HepG2 (cell line): ENCODE data around the gene SERTAD2.

Experiments used
- PHF21A ChIP-seq: sonication (generic); formaldehyde crosslinking; IDR thresholded peaks from 2 replicates; pipeline ENCODE4 v1.5.0; 2020; ENCODE audit warnings: mild to moderate bottlenecking, missing genetic modification reagents
- POLR2A ChIP-seq, 2 experiments: IDR thresholded peaks; 2 replicates each; pipeline ENCODE4 v1.6.1; 2011; ENCODE audit warnings: low read depth in 2 of 2, low read length in 2 of 2, mild to moderate bottlenecking in 1 of 2, moderate library complexity in 1 of 2; ENCODE audit not compliant: insufficient read depth in 1 of 2
- RAD21 ChIP-seq: fragments of 450-650 bp; formaldehyde crosslinking; IDR thresholded peaks from 2 replicates; pipeline ENCODE4 v1.5.0; 2020; ENCODE audit warnings: mild to moderate bottlenecking
- RAD51 ChIP-seq: fragments of 450-650 bp; IDR thresholded peaks from 2 replicates; pipeline ENCODE4 v1.6.1; 2016; ENCODE audit warnings: borderline replicate concordance
- TAF1 ChIP-seq: sonication (generic); formaldehyde crosslinking; IDR thresholded peaks from 2 replicates; pipeline ENCODE4 v1.4.0; 2020; ENCODE audit warnings: missing genetic modification reagents
- TF ChIP-seq, protein P1 (sequence below): sonication (generic); formaldehyde crosslinking; IDR thresholded peaks from 2 replicates; pipeline ENCODE4 v1.4.0; 2020; ENCODE audit warnings: missing genetic modification reagents
- TF ChIP-seq, protein P2 (sequence below): sonication (generic); formaldehyde crosslinking; IDR thresholded peaks from 2 replicates; pipeline ENCODE4 v1.4.0; 2020; ENCODE audit warnings: missing genetic modification reagents
- TF ChIP-seq, protein P3 (sequence below), 2 experiments: IDR thresholded peaks; 2 replicates each; pipeline ENCODE4 v1.6.1; 2011 to 2012; ENCODE audit warnings: low read length in 2 of 2, borderline replicate concordance in 1 of 2, low read depth in 1 of 2, mild to moderate bottlenecking in 1 of 2, moderate library complexity in 1 of 2
- TF ChIP-seq, protein P4 (sequence below): sonication (generic); formaldehyde crosslinking; IDR thresholded peaks from 2 replicates; pipeline ENCODE4 v1.5.0; 2020; ENCODE audit warnings: mild to moderate bottlenecking, missing genetic modification reagents, moderate library complexity
- TF ChIP-seq, protein P5 (sequence below): IDR thresholded peaks from 2 replicates; pipeline ENCODE4 v1.6.1; 2012; ENCODE audit warnings: low read length, improper control_type of control experiment

DNA sequence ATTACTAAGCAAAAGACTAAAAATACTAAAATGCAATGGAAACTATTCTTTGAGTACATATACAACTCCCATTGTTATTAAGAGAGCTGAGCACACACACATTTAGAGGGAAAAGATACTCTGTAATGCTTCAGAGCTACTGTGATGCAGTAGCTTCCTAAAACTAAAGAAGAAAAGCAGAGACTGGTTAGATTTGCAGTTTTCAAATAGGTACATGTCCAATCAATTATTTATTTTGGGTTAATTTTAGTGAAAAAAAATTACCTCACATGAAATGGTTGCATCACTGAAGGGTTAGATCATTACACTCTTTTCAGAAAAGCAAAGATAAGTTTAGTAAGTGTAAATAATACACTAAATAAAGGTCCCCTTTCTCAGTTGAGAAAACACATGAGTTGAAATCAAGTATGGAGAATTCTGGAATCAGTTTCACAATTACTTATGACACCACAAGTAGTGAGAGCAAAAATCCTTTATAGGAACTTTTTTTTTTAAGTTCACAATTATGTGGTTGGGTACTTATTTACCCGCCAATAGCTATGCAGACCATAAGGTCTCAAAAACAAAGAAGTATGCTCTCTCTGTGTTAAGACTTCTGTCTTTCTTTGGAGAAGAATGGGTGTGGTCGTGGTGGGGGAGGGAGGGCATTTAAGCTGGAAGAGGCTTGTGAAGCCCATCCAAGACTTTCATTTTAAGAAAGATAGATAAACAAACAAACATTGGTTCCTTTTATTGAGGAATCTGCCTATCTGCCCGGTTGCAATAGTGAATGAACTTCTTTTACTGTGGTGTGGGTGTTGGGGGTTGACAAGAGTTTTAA, 25.3 kb upstream of the SERTAD2 start:
- TF ChIP-seq, protein P1, sequence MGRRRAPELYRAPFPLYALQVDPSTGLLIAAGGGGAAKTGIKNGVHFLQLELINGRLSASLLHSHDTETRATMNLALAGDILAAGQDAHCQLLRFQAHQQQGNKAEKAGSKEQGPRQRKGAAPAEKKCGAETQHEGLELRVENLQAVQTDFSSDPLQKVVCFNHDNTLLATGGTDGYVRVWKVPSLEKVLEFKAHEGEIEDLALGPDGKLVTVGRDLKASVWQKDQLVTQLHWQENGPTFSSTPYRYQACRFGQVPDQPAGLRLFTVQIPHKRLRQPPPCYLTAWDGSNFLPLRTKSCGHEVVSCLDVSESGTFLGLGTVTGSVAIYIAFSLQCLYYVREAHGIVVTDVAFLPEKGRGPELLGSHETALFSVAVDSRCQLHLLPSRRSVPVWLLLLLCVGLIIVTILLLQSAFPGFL (CRISPR knock-in tag) = no peak
- TF ChIP-seq, protein P2, sequence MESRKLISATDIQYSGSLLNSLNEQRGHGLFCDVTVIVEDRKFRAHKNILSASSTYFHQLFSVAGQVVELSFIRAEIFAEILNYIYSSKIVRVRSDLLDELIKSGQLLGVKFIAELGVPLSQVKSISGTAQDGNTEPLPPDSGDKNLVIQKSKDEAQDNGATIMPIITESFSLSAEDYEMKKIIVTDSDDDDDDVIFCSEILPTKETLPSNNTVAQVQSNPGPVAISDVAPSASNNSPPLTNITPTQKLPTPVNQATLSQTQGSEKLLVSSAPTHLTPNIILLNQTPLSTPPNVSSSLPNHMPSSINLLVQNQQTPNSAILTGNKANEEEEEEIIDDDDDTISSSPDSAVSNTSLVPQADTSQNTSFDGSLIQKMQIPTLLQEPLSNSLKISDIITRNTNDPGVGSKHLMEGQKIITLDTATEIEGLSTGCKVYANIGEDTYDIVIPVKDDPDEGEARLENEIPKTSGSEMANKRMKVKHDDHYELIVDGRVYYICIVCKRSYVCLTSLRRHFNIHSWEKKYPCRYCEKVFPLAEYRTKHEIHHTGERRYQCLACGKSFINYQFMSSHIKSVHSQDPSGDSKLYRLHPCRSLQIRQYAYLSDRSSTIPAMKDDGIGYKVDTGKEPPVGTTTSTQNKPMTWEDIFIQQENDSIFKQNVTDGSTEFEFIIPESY (CRISPR knock-in tag) = no peak
- TF ChIP-seq RAD51 (no peak), PHF21A (no peak), RAD21 (CRISPR knock-in tag) (no peak), TAF1 (CRISPR knock-in tag) (no peak), POLR2A (IDR thresholded peaks at IDR 0.05; ENCODE audit: insufficient read depth in 1 of 2, low read depth in 2 of 2, low read length in 2 of 2) (no peak)
- TF ChIP-seq, protein P3, sequence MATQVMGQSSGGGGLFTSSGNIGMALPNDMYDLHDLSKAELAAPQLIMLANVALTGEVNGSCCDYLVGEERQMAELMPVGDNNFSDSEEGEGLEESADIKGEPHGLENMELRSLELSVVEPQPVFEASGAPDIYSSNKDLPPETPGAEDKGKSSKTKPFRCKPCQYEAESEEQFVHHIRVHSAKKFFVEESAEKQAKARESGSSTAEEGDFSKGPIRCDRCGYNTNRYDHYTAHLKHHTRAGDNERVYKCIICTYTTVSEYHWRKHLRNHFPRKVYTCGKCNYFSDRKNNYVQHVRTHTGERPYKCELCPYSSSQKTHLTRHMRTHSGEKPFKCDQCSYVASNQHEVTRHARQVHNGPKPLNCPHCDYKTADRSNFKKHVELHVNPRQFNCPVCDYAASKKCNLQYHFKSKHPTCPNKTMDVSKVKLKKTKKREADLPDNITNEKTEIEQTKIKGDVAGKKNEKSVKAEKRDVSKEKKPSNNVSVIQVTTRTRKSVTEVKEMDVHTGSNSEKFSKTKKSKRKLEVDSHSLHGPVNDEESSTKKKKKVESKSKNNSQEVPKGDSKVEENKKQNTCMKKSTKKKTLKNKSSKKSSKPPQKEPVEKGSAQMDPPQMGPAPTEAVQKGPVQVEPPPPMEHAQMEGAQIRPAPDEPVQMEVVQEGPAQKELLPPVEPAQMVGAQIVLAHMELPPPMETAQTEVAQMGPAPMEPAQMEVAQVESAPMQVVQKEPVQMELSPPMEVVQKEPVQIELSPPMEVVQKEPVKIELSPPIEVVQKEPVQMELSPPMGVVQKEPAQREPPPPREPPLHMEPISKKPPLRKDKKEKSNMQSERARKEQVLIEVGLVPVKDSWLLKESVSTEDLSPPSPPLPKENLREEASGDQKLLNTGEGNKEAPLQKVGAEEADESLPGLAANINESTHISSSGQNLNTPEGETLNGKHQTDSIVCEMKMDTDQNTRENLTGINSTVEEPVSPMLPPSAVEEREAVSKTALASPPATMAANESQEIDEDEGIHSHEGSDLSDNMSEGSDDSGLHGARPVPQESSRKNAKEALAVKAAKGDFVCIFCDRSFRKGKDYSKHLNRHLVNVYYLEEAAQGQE (IDR thresholded peaks at IDR 0.05; ENCODE audit: borderline replicate concordance in 1 of 2, low read depth in 1 of 2, low read length in 2 of 2) = no peak
- TF ChIP-seq, protein P4, sequence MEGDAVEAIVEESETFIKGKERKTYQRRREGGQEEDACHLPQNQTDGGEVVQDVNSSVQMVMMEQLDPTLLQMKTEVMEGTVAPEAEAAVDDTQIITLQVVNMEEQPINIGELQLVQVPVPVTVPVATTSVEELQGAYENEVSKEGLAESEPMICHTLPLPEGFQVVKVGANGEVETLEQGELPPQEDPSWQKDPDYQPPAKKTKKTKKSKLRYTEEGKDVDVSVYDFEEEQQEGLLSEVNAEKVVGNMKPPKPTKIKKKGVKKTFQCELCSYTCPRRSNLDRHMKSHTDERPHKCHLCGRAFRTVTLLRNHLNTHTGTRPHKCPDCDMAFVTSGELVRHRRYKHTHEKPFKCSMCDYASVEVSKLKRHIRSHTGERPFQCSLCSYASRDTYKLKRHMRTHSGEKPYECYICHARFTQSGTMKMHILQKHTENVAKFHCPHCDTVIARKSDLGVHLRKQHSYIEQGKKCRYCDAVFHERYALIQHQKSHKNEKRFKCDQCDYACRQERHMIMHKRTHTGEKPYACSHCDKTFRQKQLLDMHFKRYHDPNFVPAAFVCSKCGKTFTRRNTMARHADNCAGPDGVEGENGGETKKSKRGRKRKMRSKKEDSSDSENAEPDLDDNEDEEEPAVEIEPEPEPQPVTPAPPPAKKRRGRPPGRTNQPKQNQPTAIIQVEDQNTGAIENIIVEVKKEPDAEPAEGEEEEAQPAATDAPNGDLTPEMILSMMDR (CRISPR knock-in tag) = no peak
- TF ChIP-seq, protein P5, sequence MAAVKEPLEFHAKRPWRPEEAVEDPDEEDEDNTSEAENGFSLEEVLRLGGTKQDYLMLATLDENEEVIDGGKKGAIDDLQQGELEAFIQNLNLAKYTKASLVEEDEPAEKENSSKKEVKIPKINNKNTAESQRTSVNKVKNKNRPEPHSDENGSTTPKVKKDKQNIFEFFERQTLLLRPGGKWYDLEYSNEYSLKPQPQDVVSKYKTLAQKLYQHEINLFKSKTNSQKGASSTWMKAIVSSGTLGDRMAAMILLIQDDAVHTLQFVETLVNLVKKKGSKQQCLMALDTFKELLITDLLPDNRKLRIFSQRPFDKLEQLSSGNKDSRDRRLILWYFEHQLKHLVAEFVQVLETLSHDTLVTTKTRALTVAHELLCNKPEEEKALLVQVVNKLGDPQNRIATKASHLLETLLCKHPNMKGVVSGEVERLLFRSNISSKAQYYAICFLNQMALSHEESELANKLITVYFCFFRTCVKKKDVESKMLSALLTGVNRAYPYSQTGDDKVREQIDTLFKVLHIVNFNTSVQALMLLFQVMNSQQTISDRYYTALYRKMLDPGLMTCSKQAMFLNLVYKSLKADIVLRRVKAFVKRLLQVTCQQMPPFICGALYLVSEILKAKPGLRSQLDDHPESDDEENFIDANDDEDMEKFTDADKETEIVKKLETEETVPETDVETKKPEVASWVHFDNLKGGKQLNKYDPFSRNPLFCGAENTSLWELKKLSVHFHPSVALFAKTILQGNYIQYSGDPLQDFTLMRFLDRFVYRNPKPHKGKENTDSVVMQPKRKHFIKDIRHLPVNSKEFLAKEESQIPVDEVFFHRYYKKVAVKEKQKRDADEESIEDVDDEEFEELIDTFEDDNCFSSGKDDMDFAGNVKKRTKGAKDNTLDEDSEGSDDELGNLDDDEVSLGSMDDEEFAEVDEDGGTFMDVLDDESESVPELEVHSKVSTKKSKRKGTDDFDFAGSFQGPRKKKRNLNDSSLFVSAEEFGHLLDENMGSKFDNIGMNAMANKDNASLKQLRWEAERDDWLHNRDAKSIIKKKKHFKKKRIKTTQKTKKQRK = no peak
